ENCODE results near the gene FAM168A. TPM values are rescaled to one million over a fixed set of nuclear protein-coding genes. Genes with fewer than 3 reads are reported as not detected.
"Not testable (repeated sequence)": the region's sequence is repeated elsewhere in the genome, so short reads cannot be mapped to it uniquely, and the experiment has no call there.

Gene FAM168A
- total RNA-seq, 1 donor from 2014 or later = 13.0 TPM

GRCh38 chr11:73481626-73482025 lies 116.3 kb downstream of the FAM168A start:
- H3K36me3 ChIP-seq (ENCODE audit: control insufficient read depth in 3 of 3, insufficient read depth in 3 of 3, low read length in 3 of 3) = no peaks in the 10 kb centered on the region
- no peak overlapping the region for H3K9ac ChIP-seq (ENCODE audit: low read depth in 1 of 3, low read length in 3 of 3)
- no peak overlapping the region for H3K27ac ChIP-seq (ENCODE audit: low read depth, low read length)
- no peaks in the 10 kb centered on the region for H3K27me3 ChIP-seq (ENCODE audit: control insufficient read depth in 3 of 3, insufficient read depth in 3 of 3, low read length in 3 of 3)
- H3K4me3 ChIP-seq (ENCODE audit: low read length in 3 of 3) = no peak overlapping the region
- peaks cover 0 to 2% (median 0%) of the 10 kb centered on the region in 3 donors for H3K4me1 ChIP-seq (ENCODE audit: control insufficient read depth in 3 of 3, insufficient read depth in 3 of 3, low read length in 3 of 3)
- H3K9me3 ChIP-seq (ENCODE audit: control insufficient read depth in 3 of 3, low read length in 3 of 3) = no peaks in the 10 kb centered on the region

GRCh38 chr11:73480677-73481076 lies 117.2 kb downstream of the FAM168A start:
- Histone ChIP-seq H3K36me3 (ENCODE audit: control insufficient read depth in 3 of 3, insufficient read depth in 3 of 3, low read length in 3 of 3) (no peaks in the 10 kb centered on the region), H3K9ac (ENCODE audit: low read depth in 1 of 3, low read length in 3 of 3) (no peak overlapping the region), H3K27ac (ENCODE audit: low read depth, low read length) (no peak overlapping the region), H3K4me1 (ENCODE audit: control insufficient read depth in 3 of 3, insufficient read depth in 3 of 3, low read length in 3 of 3) (peaks cover 0 to 2% (median 0%) of the 10 kb centered on the region in 3 donors), H3K27me3 (ENCODE audit: control insufficient read depth in 3 of 3, insufficient read depth in 3 of 3, low read length in 3 of 3) (no peaks in the 10 kb centered on the region), H3K4me3 (ENCODE audit: low read length in 3 of 3) (no peak overlapping the region), H3K9me3 (ENCODE audit: control insufficient read depth in 3 of 3, low read length in 3 of 3) (no peaks in the 10 kb centered on the region)

- Histone ChIP-seq H3K4me1 (ENCODE audit: control insufficient read depth in 3 of 3, insufficient read depth in 3 of 3, low read length in 3 of 3) (peaks cover 0 to 2% (median 0%) of the 10 kb centered on the region in 3 donors), H3K27ac (ENCODE audit: low read depth, low read length) (no peak overlapping the region), H3K9me3 (ENCODE audit: control insufficient read depth in 3 of 3, low read length in 3 of 3) (no peaks in the 10 kb centered on the region), H3K9ac (ENCODE audit: low read depth in 1 of 3, low read length in 3 of 3) (no peak overlapping the region), H3K4me3 (ENCODE audit: low read length in 3 of 3) (no peak overlapping the region), H3K36me3 (ENCODE audit: control insufficient read depth in 3 of 3, insufficient read depth in 3 of 3, low read length in 3 of 3) (no peaks in the 10 kb centered on the region), H3K27me3 (ENCODE audit: control insufficient read depth in 3 of 3, insufficient read depth in 3 of 3, low read length in 3 of 3) (no peaks in the 10 kb centered on the region)
These were observed 119.1 kb downstream of the FAM168A start for GRCh38 chr11:73478737-73479347.

GRCh38 chr11:73477518-73477917 lies 120.4 kb downstream of the FAM168A start:
- Histone ChIP-seq H3K9ac (ENCODE audit: low read depth in 1 of 3, low read length in 3 of 3) (no peak overlapping the region), H3K9me3 (ENCODE audit: control insufficient read depth in 3 of 3, low read length in 3 of 3) (no peaks in the 10 kb centered on the region), H3K36me3 (ENCODE audit: control insufficient read depth in 3 of 3, insufficient read depth in 3 of 3, low read length in 3 of 3) (no peaks in the 10 kb centered on the region), H3K4me1 (ENCODE audit: control insufficient read depth in 3 of 3, insufficient read depth in 3 of 3, low read length in 3 of 3) (peaks cover 0 to 2% (median 0%) of the 10 kb centered on the region in 3 donors), H3K27ac (ENCODE audit: low read depth, low read length) (no peak overlapping the region), H3K4me3 (ENCODE audit: low read length in 3 of 3) (no peak overlapping the region), H3K27me3 (ENCODE audit: control insufficient read depth in 3 of 3, insufficient read depth in 3 of 3, low read length in 3 of 3) (no peaks in the 10 kb centered on the region)

- no peaks in the 10 kb centered on the region for H3K27me3 ChIP-seq (ENCODE audit: control insufficient read depth in 3 of 3, insufficient read depth in 3 of 3, low read length in 3 of 3)
- H3K4me3 ChIP-seq (ENCODE audit: low read length in 3 of 3) = no peak overlapping the region
- no peak overlapping the region for H3K9ac ChIP-seq (ENCODE audit: low read depth in 1 of 3, low read length in 3 of 3)
- no peaks in the 10 kb centered on the region for H3K36me3 ChIP-seq (ENCODE audit: control insufficient read depth in 3 of 3, insufficient read depth in 3 of 3, low read length in 3 of 3)
- H3K4me1 ChIP-seq (ENCODE audit: control insufficient read depth in 3 of 3, insufficient read depth in 3 of 3, low read length in 3 of 3) = peaks cover 0 to 2% (median 0%) of the 10 kb centered on the region in 3 donors
- H3K9me3 ChIP-seq (ENCODE audit: control insufficient read depth in 3 of 3, low read length in 3 of 3) = no peaks in the 10 kb centered on the region
- H3K27ac ChIP-seq (ENCODE audit: low read depth, low read length) = no peak overlapping the region
These were observed 122.3 kb downstream of the FAM168A start for GRCh38 chr11:73475549-73476095.

- Histone ChIP-seq H3K4me3 (ENCODE audit: low read length in 3 of 3) (no peak overlapping the region), H3K36me3 (ENCODE audit: control insufficient read depth in 3 of 3, insufficient read depth in 3 of 3, low read length in 3 of 3) (no peaks in the 10 kb centered on the region), H3K27me3 (ENCODE audit: control insufficient read depth in 3 of 3, insufficient read depth in 3 of 3, low read length in 3 of 3) (no peaks in the 10 kb centered on the region), H3K9me3 (ENCODE audit: control insufficient read depth in 3 of 3, low read length in 3 of 3) (no peaks in the 10 kb centered on the region), H3K9ac (ENCODE audit: low read depth in 1 of 3, low read length in 3 of 3) (no peak overlapping the region), H3K27ac (ENCODE audit: low read depth, low read length) (no peak overlapping the region), H3K4me1 (ENCODE audit: control insufficient read depth in 3 of 3, insufficient read depth in 3 of 3, low read length in 3 of 3) (peaks cover 12 to 19% (median 16%) of the 10 kb centered on the region in 3 donors)
These were observed 124.7 kb downstream of the FAM168A start for GRCh38 chr11:73473252-73473651.

- H3K27me3 ChIP-seq (ENCODE audit: control insufficient read depth in 3 of 3, insufficient read depth in 3 of 3, low read length in 3 of 3); H3K4me3 ChIP-seq (ENCODE audit: low read length in 3 of 3); H3K9me3 ChIP-seq (ENCODE audit: control insufficient read depth in 3 of 3, low read length in 3 of 3); H3K36me3 ChIP-seq (ENCODE audit: control insufficient read depth in 3 of 3, insufficient read depth in 3 of 3, low read length in 3 of 3): not testable (repeated sequence)
- peak overlapping the region in 1 of 3 donors; percentile 6 for H3K9ac ChIP-seq (ENCODE audit: low read depth in 1 of 3, low read length in 3 of 3)
- H3K4me1 ChIP-seq (ENCODE audit: control insufficient read depth in 3 of 3, insufficient read depth in 3 of 3, low read length in 3 of 3) = peaks cover 32 to 41% (median 36%) of the 10 kb centered on the region in 3 donors
- H3K27ac ChIP-seq (ENCODE audit: low read depth, low read length) = peak overlapping the region; percentile 55
These were observed 127.8 kb downstream of the FAM168A start for GRCh38 chr11:73470036-73470612.

- Histone ChIP-seq H3K4me3 (ENCODE audit: low read length in 3 of 3) (peak overlapping the region; percentile 34 to 46 (median 37)), H3K36me3 (ENCODE audit: control insufficient read depth in 3 of 3, insufficient read depth in 3 of 3, low read length in 3 of 3) (no peaks in the 10 kb centered on the region), H3K9me3 (ENCODE audit: control insufficient read depth in 3 of 3, low read length in 3 of 3) (no peaks in the 10 kb centered on the region), H3K27me3 (ENCODE audit: control insufficient read depth in 3 of 3, insufficient read depth in 3 of 3, low read length in 3 of 3) (no peaks in the 10 kb centered on the region), H3K4me1 (ENCODE audit: control insufficient read depth in 3 of 3, insufficient read depth in 3 of 3, low read length in 3 of 3) (peaks cover 32 to 46% (median 36%) of the 10 kb centered on the region in 3 donors), H3K9ac (ENCODE audit: low read depth in 1 of 3, low read length in 3 of 3) (peak overlapping the region in 1 of 3 donors; percentile 6), H3K27ac (ENCODE audit: low read depth, low read length) (peak overlapping the region; percentile 55)
These were observed 128.5 kb downstream of the FAM168A start for GRCh38 chr11:73469401-73469800.

GRCh38 chr11:73468590-73469161 lies 129.2 kb downstream of the FAM168A start:
- Histone ChIP-seq H3K9ac (ENCODE audit: low read depth in 1 of 3, low read length in 3 of 3) (no peak overlapping the region), H3K36me3 (ENCODE audit: control insufficient read depth in 3 of 3, insufficient read depth in 3 of 3, low read length in 3 of 3) (no peaks in the 10 kb centered on the region), H3K4me1 (ENCODE audit: control insufficient read depth in 3 of 3, insufficient read depth in 3 of 3, low read length in 3 of 3) (peaks cover 32 to 48% (median 36%) of the 10 kb centered on the region in 3 donors), H3K27me3 (ENCODE audit: control insufficient read depth in 3 of 3, insufficient read depth in 3 of 3, low read length in 3 of 3) (no peaks in the 10 kb centered on the region), H3K27ac (ENCODE audit: low read depth, low read length) (peak overlapping the region; percentile 55), H3K9me3 (ENCODE audit: control insufficient read depth in 3 of 3, low read length in 3 of 3) (no peaks in the 10 kb centered on the region), H3K4me3 (ENCODE audit: low read length in 3 of 3) (no peak overlapping the region)

- peaks cover 32 to 49% (median 37%) of the 10 kb centered on the region in 3 donors for H3K4me1 ChIP-seq (ENCODE audit: control insufficient read depth in 3 of 3, insufficient read depth in 3 of 3, low read length in 3 of 3)
- no peak overlapping the region for H3K9ac ChIP-seq (ENCODE audit: low read depth in 1 of 3, low read length in 3 of 3)
- H3K4me3 ChIP-seq (ENCODE audit: low read length in 3 of 3) = no peak overlapping the region
- peak overlapping the region; percentile 41 for H3K27ac ChIP-seq (ENCODE audit: low read depth, low read length)
- H3K9me3 ChIP-seq (ENCODE audit: control insufficient read depth in 3 of 3, low read length in 3 of 3) = no peaks in the 10 kb centered on the region
- no peaks in the 10 kb centered on the region for H3K27me3 ChIP-seq (ENCODE audit: control insufficient read depth in 3 of 3, insufficient read depth in 3 of 3, low read length in 3 of 3)
- no peaks in the 10 kb centered on the region for H3K36me3 ChIP-seq (ENCODE audit: control insufficient read depth in 3 of 3, insufficient read depth in 3 of 3, low read length in 3 of 3)
These were observed 130.4 kb downstream of the FAM168A start for GRCh38 chr11:73467505-73467904.
